HepG2 (cell line): ENCODE data around the gene FOSL2.

Experiments
- CEBPB ChIP-seq: IDR thresholded peaks from 2 replicates; pipeline ENCODE4 v1.6.1; 2011; ENCODE audit warnings: low read depth, low read length, improper control_type of control experiment, borderline replicate concordance
- NFYC ChIP-seq: IDR thresholded peaks from 2 replicates; pipeline ENCODE4 v1.6.1; 2016; ENCODE audit warnings: missing genetic modification reagents, missing compliant biosample characterization
- SP1 ChIP-seq, 2 experiments: fragments of 450-650 bp in 1 of 2; sonication (generic) in 1 of 2; formaldehyde crosslinking in 1 of 2; IDR thresholded peaks; 2 replicates each; pipeline versions ENCODE4 v1.4.0 to v1.6.1; 2016 to 2020; ENCODE audit warnings: missing genetic modification reagents in 1 of 2
- TFAP4 ChIP-seq: sonication (generic); IDR thresholded peaks from 2 replicates; pipeline ENCODE4 v1.6.1; 2016; ENCODE audit warnings: low read depth, borderline replicate concordance
- ZNF501 ChIP-seq: sonication (generic); formaldehyde crosslinking; IDR thresholded peaks from 2 replicates; pipeline ENCODE4 v1.5.1; 2020; ENCODE audit warnings: mild to moderate bottlenecking, moderate library complexity, missing genetic modification reagents

DNA sequence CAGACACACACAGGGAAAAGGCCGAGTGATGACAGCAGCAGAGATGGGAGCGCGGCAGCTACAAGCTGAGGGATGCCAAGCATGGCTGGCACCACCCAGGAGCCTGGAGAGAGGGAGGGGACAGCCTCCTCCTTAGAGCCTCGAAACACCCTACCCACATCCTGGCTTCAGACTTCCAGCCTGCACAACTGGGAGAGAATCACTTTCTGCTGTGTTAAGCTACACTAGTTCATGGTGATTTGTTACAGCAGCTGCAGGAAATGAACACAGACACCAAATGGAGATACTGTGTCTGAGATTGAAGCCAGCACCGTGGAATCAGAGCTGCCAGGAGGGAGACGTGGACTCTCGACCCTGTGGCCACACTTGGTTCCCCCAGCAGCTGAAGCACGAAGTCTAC lies 27.5 kb upstream of the FOSL2 start:
- TF ChIP-seq SP1 (IDR thresholded peaks at IDR 0.05) = no peak
- no peak for TF ChIP-seq SP1 (CRISPR knock-in tag; IDR thresholded peaks at IDR 0.05)
- no peak for TF ChIP-seq CEBPB
- TF ChIP-seq TFAP4 = no peak
- TF ChIP-seq NFYC (CRISPR knock-in tag) = no peak
- no peak for TF ChIP-seq ZNF501 (CRISPR knock-in tag)
